IMR-90 (cell line): ENCODE results near the gene FAH.

ENCODE experiments used
- BHLHE40 ChIP-seq: fragments of 150-350 bp; IDR thresholded peaks from 2 replicates; pipeline ENCODE4 v1.6.1; 2016; ENCODE audit warnings: mild to moderate bottlenecking, low read depth, low read length
- CEBPB ChIP-seq: IDR thresholded peaks from 2 replicates; pipeline ENCODE4 v1.6.1; 2012; ENCODE audit warnings: low read depth, low read length, improper control_type of control experiment
- CHD1 ChIP-seq: IDR thresholded peaks from 2 replicates; pipeline ENCODE4 v1.6.1; 2012; ENCODE audit warnings: low read depth, low read length, improper control_type of control experiment
- CTCF ChIP-seq: conservative IDR thresholded peaks from 2 replicates; pipeline ENCODE4 v1.5.1; 2012; ENCODE audit warnings: mild to moderate bottlenecking, low read depth, low read length, improper control_type of control experiment
- MAZ ChIP-seq: IDR thresholded peaks from 2 replicates; pipeline ENCODE4 v1.6.1; 2012; ENCODE audit warnings: low read depth, mild to moderate bottlenecking, low read length, improper control_type of control experiment, moderate library complexity, borderline replicate concordance
- MXI1 ChIP-seq: IDR thresholded peaks from 2 replicates; pipeline ENCODE4 v1.6.1; 2012; ENCODE audit warnings: low read depth, mild to moderate bottlenecking, low read length, moderate library complexity, borderline replicate concordance
- POLR2A ChIP-seq: IDR thresholded peaks from 2 replicates; pipeline ENCODE4 v1.6.1; 2012; ENCODE audit warnings: mild to moderate bottlenecking, low read depth, low read length
- RFX5 ChIP-seq: IDR thresholded peaks from 2 replicates; pipeline ENCODE4 v1.8.0; 2012; ENCODE audit warnings: low read depth, mild to moderate bottlenecking, low read length, moderate library complexity
- SMC3 ChIP-seq: fragments of 150-350 bp; IDR thresholded peaks from 2 replicates; pipeline ENCODE4 v1.6.1; 2016; ENCODE audit warnings: low read depth, mild to moderate bottlenecking, antibody characterized with exemption, low read length, moderate library complexity

GRCh38 chr15:80228959-80229610 is 76.3 kb downstream of the FAH start:
- TF ChIP-seq BHLHE40 = no peak
- no peak for TF ChIP-seq RFX5
- TF ChIP-seq MXI1 = no peak
- TF ChIP-seq CTCF = no peak
- no peak for TF ChIP-seq POLR2A
- no peak for TF ChIP-seq CHD1
- TF ChIP-seq MAZ = no peak
- no peak for TF ChIP-seq SMC3
- no peak for TF ChIP-seq CEBPB
